ENCODE measurements around the gene SLC5A10.
"Not testable (repeated sequence)": the region's sequence is repeated elsewhere in the genome, so short reads cannot be mapped to it uniquely, and the experiment has no call there.

SLC5A10 gene

DNA sequence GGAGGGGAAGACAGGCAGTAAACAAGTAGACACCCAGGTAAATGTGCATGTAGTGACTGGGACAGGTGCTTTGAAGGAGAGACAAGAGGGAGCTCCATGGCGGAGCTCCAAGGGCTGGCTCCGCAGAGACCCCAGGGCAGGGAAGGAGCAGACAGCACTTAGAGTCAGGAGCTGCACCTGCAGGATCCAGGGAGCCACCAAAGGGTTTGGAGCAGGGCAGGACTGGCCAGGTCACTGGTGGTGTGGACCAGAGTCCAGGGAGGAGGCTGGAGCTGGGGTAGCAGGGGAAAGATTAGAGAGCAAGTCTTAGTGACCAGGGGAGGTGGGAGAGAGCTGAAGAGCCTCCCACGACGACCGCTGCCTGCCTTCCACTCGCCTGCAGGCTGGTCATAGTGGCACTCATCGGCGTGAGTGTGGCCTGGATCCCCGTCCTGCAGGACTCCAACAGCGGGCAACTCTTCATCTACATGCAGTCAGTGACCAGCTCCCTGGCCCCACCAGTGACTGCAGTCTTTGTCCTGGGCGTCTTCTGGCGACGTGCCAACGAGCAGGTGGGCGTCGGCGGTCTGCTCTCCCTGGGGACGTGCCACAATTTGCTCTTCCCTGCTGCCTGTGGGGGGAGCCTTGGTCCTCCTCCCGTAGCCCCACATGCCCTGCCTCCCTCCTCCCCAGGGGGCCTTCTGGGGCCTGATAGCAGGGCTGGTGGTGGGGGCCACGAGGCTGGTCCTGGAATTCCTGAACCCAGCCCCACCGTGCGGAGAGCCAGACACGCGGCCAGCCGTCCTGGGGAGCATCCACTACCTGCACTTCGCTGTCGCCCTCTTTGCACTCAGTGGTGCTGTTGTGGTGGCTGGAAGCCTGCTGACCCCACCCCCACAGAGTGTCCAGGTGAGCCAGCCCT lies 67.3 kb downstream of the SLC5A10 start:
- DNase-seq (ENCODE audit: low spot score): no peak

GRCh38 chr17:19020016-19020415 lies 68.1 kb downstream of the SLC5A10 start:
- DNase-seq (ENCODE audit: low spot score): no peak

DNA sequence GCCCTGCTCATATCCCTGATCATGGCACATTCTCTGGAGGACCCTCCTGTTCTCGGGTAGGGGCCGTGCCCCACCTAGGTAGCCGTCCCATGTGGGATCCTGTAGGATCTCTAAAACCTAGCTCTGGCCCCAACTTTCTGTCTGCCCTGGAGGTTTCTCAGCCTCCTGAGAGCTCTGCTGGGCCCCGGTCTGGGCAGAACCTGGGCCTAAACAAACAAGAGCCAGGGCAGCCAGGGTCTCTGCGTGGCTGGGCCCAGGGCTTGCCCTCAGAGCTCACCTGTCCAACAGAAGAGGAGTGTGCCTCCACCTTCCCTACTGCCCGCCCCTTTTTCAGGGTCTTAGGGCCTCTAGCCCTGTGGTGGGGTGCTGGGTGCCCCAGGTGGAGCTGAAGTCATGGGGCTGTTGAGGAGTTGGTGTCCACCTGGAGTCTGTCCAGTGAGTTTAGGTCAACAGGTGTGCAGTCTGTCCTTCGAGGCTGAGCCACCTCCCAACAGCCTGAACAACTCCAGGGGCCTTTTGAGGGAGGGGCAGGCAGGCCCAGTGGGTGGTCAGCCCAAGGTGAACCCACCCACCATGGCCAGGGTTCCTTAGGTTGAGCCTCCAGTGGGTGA lies 69.2 kb downstream of the SLC5A10 start:
- DNase-seq (ENCODE audit: low spot score): not testable (repeated sequence)

- DNase-seq (ENCODE audit: low spot score): no peak
Observed at GRCh38 chr17:19021622-19022083, 69.7 kb downstream of the SLC5A10 start.

- no peak for DNase-seq (ENCODE audit: low spot score)
Observed at GRCh38 chr17:19022128-19022527, 70.2 kb downstream of the SLC5A10 start.

DNA sequence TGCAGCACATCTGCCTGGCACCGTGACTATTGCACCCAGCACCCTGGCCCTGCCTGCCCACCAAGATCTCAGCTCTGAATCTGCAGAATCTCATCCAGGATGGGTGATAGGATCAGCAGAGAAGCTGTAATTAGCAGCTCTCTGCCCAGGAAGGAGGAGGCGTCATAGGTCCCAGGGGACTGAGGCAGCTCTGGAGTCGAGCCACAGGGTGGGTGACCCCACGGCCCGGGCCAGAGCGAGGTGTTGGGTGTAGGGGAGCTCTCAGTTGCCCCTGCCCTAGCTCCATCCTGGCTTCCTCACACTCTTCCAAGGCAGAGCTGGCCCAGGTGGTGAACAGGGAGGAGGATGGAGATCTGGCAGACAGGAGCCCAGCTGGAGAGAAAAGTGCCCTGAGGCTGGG lies 70.8 kb downstream of the SLC5A10 start:
- no peak for DNase-seq (ENCODE audit: low spot score)

DNA sequence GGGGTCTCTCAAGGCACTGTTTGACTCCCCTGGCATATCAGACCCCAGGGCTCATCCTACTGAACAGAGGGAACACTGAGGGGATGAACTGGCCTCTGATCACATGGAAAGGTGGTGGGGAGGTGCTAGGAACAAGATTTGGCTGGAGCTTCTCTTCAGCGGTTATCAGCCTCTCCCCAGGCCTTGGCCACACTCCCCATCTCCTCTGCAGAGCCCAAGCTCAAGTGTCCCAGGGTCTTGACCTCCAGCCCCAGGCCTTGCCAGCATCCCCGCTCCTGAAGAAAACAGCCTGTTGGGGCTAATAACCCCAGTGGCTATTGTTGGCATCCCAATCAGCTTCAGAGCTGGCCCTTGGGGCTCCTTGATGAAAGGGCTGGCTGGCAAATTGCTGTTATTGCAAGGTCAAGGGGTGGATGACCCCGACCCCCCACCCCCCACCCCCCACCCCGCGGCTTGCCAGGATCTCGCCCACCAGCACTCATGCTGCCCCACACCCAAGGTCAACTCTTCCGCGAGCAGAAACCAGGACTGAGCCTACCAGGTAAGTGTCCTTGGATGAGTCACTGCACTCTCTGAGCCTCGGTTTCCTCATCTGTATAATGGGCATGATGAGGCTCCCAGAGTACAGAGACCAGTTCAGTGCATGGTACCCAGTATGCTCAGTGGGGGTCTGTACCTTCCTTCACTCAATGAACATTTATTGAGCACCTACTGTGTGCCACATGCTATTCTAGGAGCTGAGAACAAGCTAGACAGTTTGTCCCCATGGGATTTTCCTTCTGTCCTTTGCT lies 71.4 kb downstream of the SLC5A10 start:
- no peak for DNase-seq (ENCODE audit: low spot score)

GRCh38 chr17:19024101-19025078 lies 72.4 kb downstream of the SLC5A10 start:
- no peak for DNase-seq (ENCODE audit: low spot score)

- not testable (repeated sequence) for DNase-seq (ENCODE audit: low spot score)
Observed at GRCh38 chr17:19028671-19029070, 76.7 kb downstream of the SLC5A10 start.

DNA sequence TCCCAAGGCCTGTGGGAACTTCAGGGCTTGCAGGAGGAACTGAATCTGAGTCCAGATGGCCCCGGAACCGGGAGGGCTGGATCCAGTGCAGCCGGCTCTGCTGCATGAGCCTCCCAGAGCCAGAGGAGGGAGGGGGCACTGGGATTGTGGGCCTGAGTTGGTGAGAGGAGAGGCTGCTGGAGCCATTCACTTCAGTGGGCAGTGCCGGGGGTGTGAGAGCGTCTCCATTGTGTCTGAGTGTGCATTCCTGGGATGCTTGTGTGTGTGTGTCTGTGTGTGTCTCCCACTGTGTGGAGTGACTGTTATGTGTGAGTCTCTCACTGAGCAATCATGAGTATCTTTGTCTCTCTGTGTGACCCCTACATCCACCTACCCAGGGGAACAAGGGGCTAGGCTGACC lies 77.8 kb downstream of the SLC5A10 start:
- not testable (repeated sequence) for DNase-seq (ENCODE audit: low spot score)

DNA sequence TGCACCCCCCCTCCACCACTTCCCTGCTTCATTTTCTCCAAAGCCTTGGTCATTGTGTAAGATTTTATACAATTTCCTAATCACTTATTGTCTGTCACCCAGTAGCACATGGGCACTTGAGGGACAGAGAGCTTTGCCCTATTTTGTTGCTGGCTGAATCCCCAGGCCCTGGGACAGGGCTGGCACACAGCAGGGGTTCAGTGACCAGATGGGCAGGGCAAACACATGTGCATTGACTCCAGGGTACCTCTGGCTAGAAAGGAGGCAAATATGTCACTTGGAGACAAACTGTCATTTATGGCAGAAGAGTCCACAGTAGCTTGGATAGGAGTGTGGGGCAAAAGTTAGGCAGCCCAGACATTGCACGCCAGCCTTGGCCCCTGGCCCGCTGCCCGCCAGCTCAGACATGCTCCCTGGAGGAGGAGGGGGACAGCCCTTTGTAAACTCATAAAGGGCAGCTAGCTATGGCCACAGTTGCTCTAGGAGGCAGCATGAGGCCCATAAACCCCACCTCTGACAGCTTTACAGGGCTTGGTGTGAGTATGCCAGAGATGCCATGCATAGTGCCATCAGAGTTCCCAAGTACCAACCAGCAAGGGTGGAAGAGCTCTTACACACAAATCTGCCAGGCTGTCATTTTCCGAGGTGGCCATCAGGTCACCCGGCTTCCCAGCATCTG lies 78.9 kb downstream of the SLC5A10 start:
- DNase-seq (ENCODE audit: low spot score): not testable (repeated sequence)

GRCh38 chr17:19031729-19032128 lies 79.8 kb downstream of the SLC5A10 start:
- not testable (repeated sequence) for DNase-seq (ENCODE audit: low spot score)

DNA sequence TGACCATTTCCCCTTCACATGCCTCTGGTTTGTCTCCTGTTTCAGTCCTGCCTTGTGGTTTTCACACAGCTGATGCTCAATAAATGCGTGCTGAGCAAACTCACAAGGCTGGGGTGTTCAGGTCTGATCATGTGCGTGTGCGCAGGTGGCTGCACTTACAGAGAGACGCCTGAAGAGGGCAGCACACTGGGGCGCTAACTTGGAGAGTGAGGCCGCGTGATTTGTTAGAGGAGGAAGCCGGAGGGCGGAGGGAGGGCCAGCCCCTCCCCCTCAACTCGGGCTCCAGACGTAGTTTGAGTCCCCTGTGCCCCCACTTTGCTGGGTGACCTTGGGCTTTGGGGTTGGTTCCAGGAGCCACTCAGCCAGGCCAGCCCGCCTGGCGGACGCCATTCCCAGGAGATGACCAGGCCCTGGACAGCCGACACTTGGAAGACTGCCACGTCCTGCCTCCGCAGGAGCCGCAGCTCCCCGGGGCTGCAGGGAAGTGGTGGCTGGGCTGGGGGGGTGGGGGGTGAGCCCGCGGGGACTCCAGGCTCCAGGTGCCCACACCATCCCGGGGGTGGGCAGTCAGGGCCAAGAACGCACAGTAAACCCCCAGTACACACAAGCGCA lies 80.5 kb downstream of the SLC5A10 start:
- not testable (repeated sequence) for DNase-seq (ENCODE audit: low spot score)

DNA sequence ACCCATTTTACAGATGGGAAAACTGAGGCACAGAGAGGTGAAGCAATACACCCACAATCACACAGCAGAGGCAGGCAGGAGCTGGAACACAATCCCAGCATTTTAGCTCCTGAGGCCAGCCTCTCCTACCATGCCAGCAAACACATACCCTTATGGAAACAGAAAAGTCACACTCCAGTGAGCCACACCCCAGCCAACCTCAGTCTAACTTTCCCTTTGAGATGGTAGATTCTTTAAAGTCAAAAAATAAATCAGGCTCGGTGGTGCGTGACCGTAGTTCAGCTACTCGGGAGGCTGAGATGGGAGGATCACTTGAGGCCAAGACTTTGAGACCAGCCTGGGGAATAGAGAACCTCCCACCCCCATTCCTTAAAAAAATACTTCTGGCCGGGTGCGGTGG lies 84.2 kb downstream of the SLC5A10 start:
- not testable (repeated sequence) for DNase-seq (ENCODE audit: low spot score)

DNA sequence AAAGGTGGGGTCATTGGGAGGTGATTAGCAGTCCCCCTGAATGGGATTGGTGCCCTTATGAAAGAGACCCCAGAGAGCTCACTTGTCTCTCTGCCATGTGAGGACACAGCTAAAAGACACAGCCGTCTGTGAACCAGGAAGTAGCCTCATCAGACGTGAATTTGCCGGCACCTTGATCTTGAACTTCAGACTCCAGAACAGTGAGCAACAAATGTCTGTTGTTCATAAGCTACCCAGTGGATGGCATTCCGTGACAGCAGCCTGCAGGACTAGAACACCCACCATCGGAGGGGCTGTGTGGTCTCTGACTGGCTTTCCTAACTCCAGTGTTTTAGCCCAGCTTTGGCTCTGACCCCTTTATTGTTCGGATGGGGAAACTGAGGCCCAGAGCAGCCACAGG lies 85.6 kb downstream of the SLC5A10 start:
- DNase-seq (ENCODE audit: low spot score): not testable (repeated sequence)

- not testable (repeated sequence) for DNase-seq (ENCODE audit: low spot score)
Observed at GRCh38 chr17:19038007-19038406, 86.0 kb downstream of the SLC5A10 start.

- DNase-seq (ENCODE audit: low spot score): not testable (repeated sequence)
Observed at GRCh38 chr17:19038730-19039129, 86.8 kb downstream of the SLC5A10 start.

DNA sequence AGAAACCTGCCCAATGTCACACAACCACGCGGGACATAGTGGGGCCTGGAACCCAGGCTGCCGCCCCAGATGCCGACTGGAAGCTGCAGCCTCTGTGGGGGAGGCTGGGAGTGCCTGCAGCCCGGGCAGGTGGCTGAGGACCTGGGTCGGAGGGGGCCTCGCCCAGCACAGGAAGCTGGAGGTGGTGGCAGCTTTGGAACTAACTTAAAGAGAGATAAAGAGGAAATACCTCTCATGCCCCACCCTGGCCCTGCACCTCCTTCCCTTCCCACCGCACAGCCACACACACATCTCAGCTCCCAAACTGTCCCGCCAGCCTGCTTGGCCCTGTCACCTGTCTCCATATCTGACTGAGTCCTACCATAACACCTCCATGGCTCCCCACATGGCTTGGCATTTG lies 88.4 kb downstream of the SLC5A10 start:
- DNase-seq (ENCODE audit: low spot score): not testable (repeated sequence)

DNA sequence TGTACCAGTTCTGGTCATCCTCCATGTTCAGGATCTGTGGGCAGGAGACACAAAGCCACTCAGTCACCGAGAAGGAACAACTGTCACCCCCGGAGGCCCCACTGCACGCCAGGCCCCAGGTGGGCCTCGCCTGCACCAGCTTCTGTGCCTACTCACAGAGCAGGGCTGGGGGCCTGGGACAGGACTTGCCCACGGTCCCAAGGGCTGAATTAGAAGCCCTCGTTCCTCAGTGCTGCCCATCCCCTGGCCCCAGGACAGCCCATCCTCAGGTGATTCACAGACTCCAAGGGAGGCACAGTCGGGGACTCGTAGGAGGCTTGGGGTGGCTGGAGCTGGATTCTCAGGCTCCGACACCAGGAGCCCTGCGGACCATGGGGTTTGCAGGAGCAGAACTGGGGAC lies 89.9 kb downstream of the SLC5A10 start:
- DNase-seq (ENCODE audit: low spot score): not testable (repeated sequence)

DNA sequence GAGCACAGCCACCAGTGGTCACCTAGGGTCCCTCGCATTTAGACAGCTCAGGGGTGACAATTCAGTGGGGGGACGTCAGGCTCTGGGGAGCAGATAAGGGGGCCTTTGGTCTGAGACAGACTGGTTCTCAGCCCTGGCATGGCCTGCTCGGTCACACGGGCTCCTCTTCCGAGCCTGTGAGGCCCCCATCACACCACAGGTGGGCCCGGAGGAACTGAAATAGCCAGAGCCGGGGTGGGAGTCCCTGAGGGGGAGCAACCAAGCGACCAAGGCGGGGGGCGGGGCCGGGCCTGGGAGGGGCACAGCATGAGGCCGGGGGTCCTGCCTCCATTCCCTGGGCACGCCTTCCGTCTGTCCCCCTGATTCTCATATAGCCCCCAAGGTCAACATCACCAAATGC lies 90.4 kb downstream of the SLC5A10 start:
- DNase-seq (ENCODE audit: low spot score): not testable (repeated sequence)
